Measurements from ENCODE around the gene GATA5. TPM values are rescaled to one million over a fixed set of nuclear protein-coding genes. Genes with fewer than 3 reads are reported as not detected.

The GATA5 gene
- total RNA-seq, 2 experiments from 2014 or later = not detected

GRCh38 chr20:62470459-62470858 lies 5.3 kb downstream of the GATA5 start:
- CTCF ChIA-PET = no interaction called here
- POLR2A ChIA-PET = no interaction called here

GRCh38 chr20:62470001-62470400 lies 5.8 kb downstream of the GATA5 start:
- ATAC-seq = no peak
- POLR2A ChIA-PET = no interaction called here
- no peaks in the 10 kb centered on the region for H3K4me1 Mint-ChIP-seq (ENCODE audit: low read depth)
- DNase-seq = no peak
- H3K27ac Mint-ChIP-seq = no peak overlapping the region
- peaks cover 14% of the 10 kb centered on the region for H3K27me3 Mint-ChIP-seq
- CTCF ChIA-PET = no interaction called here
- H3K4me3 Mint-ChIP-seq = no peak overlapping the region
- no peaks in the 10 kb centered on the region for H3K36me3 Mint-ChIP-seq (ENCODE audit: low read depth)
- no peaks in the 10 kb centered on the region for H3K9me3 Mint-ChIP-seq
- no peak for TF ChIP-seq CTCF (IDR thresholded peaks at IDR 0.05)
- intact Hi-C loops (cut with micrococcal nuclease) = no loop called here

More at GRCh38 chr20:62470459-62470858, 5.3 kb downstream of the GATA5 start:
- no peak for DNase-seq
- H3K27me3 Mint-ChIP-seq = peaks cover 14% of the 10 kb centered on the region
- no peak overlapping the region for H3K27ac Mint-ChIP-seq
- no peaks in the 10 kb centered on the region for H3K36me3 Mint-ChIP-seq (ENCODE audit: low read depth)
- H3K9me3 Mint-ChIP-seq = no peaks in the 10 kb centered on the region
- H3K4me3 Mint-ChIP-seq = no peak overlapping the region
- intact Hi-C loops (cut with micrococcal nuclease) = no loop called here
- H3K4me1 Mint-ChIP-seq (ENCODE audit: low read depth) = no peaks in the 10 kb centered on the region
- TF ChIP-seq CTCF (IDR thresholded peaks at IDR 0.05) = no peak
- ATAC-seq = no peak

GRCh38 chr20:62469352-62469751 lies 6.4 kb downstream of the GATA5 start:
- H3K4me3 Mint-ChIP-seq = no peak overlapping the region

GRCh38 chr20:62466806-62467537 lies 8.8 kb downstream of the GATA5 start:
- Mint-ChIP-seq H3K27me3 (peaks cover 6% of the 10 kb centered on the region), H3K4me1 (ENCODE audit: low read depth) (no peaks in the 10 kb centered on the region), H3K4me3 (no peak overlapping the region), H3K27ac (no peak overlapping the region), H3K36me3 (ENCODE audit: low read depth) (no peaks in the 10 kb centered on the region), H3K9me3 (no peaks in the 10 kb centered on the region)
- TF ChIP-seq CTCF (IDR thresholded peaks at IDR 0.05) = no peak
- POLR2A ChIA-PET = no interaction called here
- DNase-seq = no peak
- intact Hi-C loops (cut with micrococcal nuclease) = no loop called here
- CTCF ChIA-PET = no interaction called here
- no peak for ATAC-seq

More at GRCh38 chr20:62469352-62469751, 6.4 kb downstream of the GATA5 start:
- peaks cover 11% of the 10 kb centered on the region for H3K27me3 Mint-ChIP-seq
- ATAC-seq (no peak), DNase-seq (no peak)
- no peaks in the 10 kb centered on the region for H3K4me1 Mint-ChIP-seq (ENCODE audit: low read depth)
- no peaks in the 10 kb centered on the region for H3K9me3 Mint-ChIP-seq
- no peak for TF ChIP-seq CTCF (IDR thresholded peaks at IDR 0.05)
- no peaks in the 10 kb centered on the region for H3K36me3 Mint-ChIP-seq (ENCODE audit: low read depth)
- intact Hi-C loops (cut with micrococcal nuclease) = no loop called here
- CTCF ChIA-PET = no interaction called here
- no peak overlapping the region for H3K27ac Mint-ChIP-seq
- POLR2A ChIA-PET = no interaction called here

- no peak for TF ChIP-seq CTCF (IDR thresholded peaks at IDR 0.05)
- Mint-ChIP-seq H3K27ac (no peak overlapping the region), H3K27me3 (peaks cover 5% of the 10 kb centered on the region), H3K36me3 (ENCODE audit: low read depth) (no peaks in the 10 kb centered on the region), H3K9me3 (no peaks in the 10 kb centered on the region), H3K4me3 (no peak overlapping the region), H3K4me1 (ENCODE audit: low read depth) (no peaks in the 10 kb centered on the region)
- DNase-seq = no peak
- intact Hi-C loops (cut with micrococcal nuclease) = no loop called here
- ATAC-seq = no peak
- ChIA-PET POLR2A (no interaction called here), CTCF (no interaction called here)
Measured at GRCh38 chr20:62466072-62466760, 9.6 kb downstream of the GATA5 start.
